ENCODE measurements around the gene POU4F3. TPM values are rescaled to one million over a fixed set of nuclear protein-coding genes. Genes with fewer than 3 reads are reported as not detected.

POU4F3 gene
- 0.14 TPM in 1 of 2 replicates, not detected in the other for total RNA-seq

GRCh38 chr5:146338774-146339714 is at the start of gene POU4F3:
TSS of gene POU4F3 (plus strand) at chr5:146338839. CDS start at chr5:146339113, 274 bp downstream.

Other genes starting within 250 kb of the POU4F3 start
- 0.18 TPM in 1 of 2 replicates, not detected in the other for gene PLAC8L1, start 233.3 kb upstream of the POU4F3 start, total RNA-seq
- 142 and 147 TPM in 2 replicates for gene LARS1, start 156.2 kb upstream of the POU4F3 start, total RNA-seq
- gene RBM27, start 135.2 kb upstream of the POU4F3 start, total RNA-seq: 23.0 and 23.8 TPM in 2 replicates
- gene TCERG1, start 108.5 kb downstream of the POU4F3 start, total RNA-seq: 18.2 and 18.5 TPM in 2 replicates
- gene GPR151, start 177.4 kb downstream of the POU4F3 start, total RNA-seq: not detected in 2 replicates

Data from smooth muscle cell of bladder (primary cell).